SK-N-SH treated with all-trans-retinoic acid at 6 μM for 48 hours (cell line): Measurements from ENCODE around the gene C10orf143.
"Not testable (repeated sequence)": the region's sequence is repeated elsewhere in the genome, so short reads cannot be mapped to it uniquely, and the experiment has no call there.

Experiments used
- ATAC-seq: fragments of 200-7000 bp; cut with Tn5 transposase; 3 replicates; pipeline ENCODE4 v1.9.1; 2020; ENCODE audit warnings: mild to moderate bottlenecking, moderate library complexity
- ARNTL ChIP-seq: fragments of 450-650 bp; formaldehyde crosslinking; IDR thresholded peaks from 2 replicates; pipeline ENCODE4 v1.5.0; 2020; ENCODE audit warnings: low read depth, mild to moderate bottlenecking, moderate library complexity, borderline replicate concordance
- BACH2 ChIP-seq: fragments of 250-450 bp; sonication (Bioruptor Pico); IDR thresholded peaks from 2 replicates; pipeline ENCODE4 v1.9.0; 2021; ENCODE audit warnings: mild to moderate bottlenecking, borderline replicate concordance
- CSDC2 ChIP-seq: fragments of 250-450 bp; sonication (Bioruptor Pico); IDR thresholded peaks from 2 replicates; pipeline ENCODE4 v1.5.0; 2020; ENCODE audit warnings: mild to moderate bottlenecking, moderate library complexity
- ESRRG ChIP-seq: fragments of 250-450 bp; sonication (Bioruptor Pico); IDR thresholded peaks from 2 replicates; pipeline ENCODE4 v1.6.1; 2021; ENCODE audit warnings: mild to moderate bottlenecking
- ISL1 ChIP-seq: fragments of 250-450 bp; sonication (Bioruptor Pico); IDR thresholded peaks from 2 replicates; pipeline ENCODE4 v2.1.2; 2022; ENCODE audit warnings: mild to moderate bottlenecking, moderate library complexity
- POU6F1 ChIP-seq: fragments of 250-450 bp; sonication (Bioruptor Pico); IDR thresholded peaks from 2 replicates; pipeline ENCODE4 v1.8.0; 2021; ENCODE audit warnings: low read depth, mild to moderate bottlenecking, moderate library complexity, borderline replicate concordance
- PPARA ChIP-seq: fragments of 250-450 bp; sonication (Bioruptor Pico); IDR thresholded peaks from 2 replicates; pipeline ENCODE4 v1.5.0; 2020; ENCODE audit warnings: mild to moderate bottlenecking, borderline replicate concordance
- RARB ChIP-seq: fragments of 250-450 bp; sonication (Bioruptor Pico); IDR thresholded peaks from 2 replicates; pipeline ENCODE4 v1.8.0; 2021; ENCODE audit warnings: mild to moderate bottlenecking, moderate library complexity
- SNAI2 ChIP-seq: fragments of 250-450 bp; sonication (Bioruptor Pico); IDR thresholded peaks from 2 replicates; pipeline ENCODE4 v1.5.0; 2020; ENCODE audit warnings: mild to moderate bottlenecking, moderate library complexity
- TCF4 ChIP-seq: fragments of 250-450 bp; sonication (Bioruptor Pico); IDR thresholded peaks from 2 replicates; pipeline ENCODE4 v1.8.0; 2021; ENCODE audit warnings: mild to moderate bottlenecking, moderate library complexity, borderline replicate concordance
- ZC3H10 ChIP-seq: fragments of 250-450 bp; sonication (Bioruptor Pico); IDR thresholded peaks from 2 replicates; pipeline ENCODE4 v1.5.1; 2021; ENCODE audit warnings: mild to moderate bottlenecking, moderate library complexity
- ZFP3 ChIP-seq: fragments of 250-450 bp; sonication (Bioruptor Pico); IDR thresholded peaks from 2 replicates; pipeline ENCODE4 v1.5.0; 2020; ENCODE audit warnings: mild to moderate bottlenecking, moderate library complexity
- ZFP30 ChIP-seq: fragments of 450-650 bp; formaldehyde crosslinking; IDR thresholded peaks from 2 replicates; pipeline ENCODE4 v1.5.0; 2022; ENCODE audit warnings: mild to moderate bottlenecking, moderate library complexity
- ZNF565 ChIP-seq: fragments of 450-650 bp; formaldehyde crosslinking; conservative IDR thresholded peaks from 2 replicates; pipeline ENCODE4 v1.5.0; 2020; ENCODE audit warnings: low read depth, mild to moderate bottlenecking, moderate library complexity
- ZNF70 ChIP-seq: fragments of 450-650 bp; formaldehyde crosslinking; IDR thresholded peaks from 2 replicates; pipeline ENCODE4 v1.5.0; 2020; ENCODE audit warnings: mild to moderate bottlenecking, moderate library complexity
- ZNF8 ChIP-seq: fragments of 450-650 bp; formaldehyde crosslinking; IDR thresholded peaks from 2 replicates; pipeline ENCODE4 v1.5.0; 2020; ENCODE audit warnings: mild to moderate bottlenecking, moderate library complexity
- TF ChIP-seq, protein P1 (sequence below): fragments of 250-450 bp; sonication (Bioruptor Pico); IDR thresholded peaks from 2 replicates; pipeline ENCODE4 v1.5.1; 2020; ENCODE audit warnings: low read depth, mild to moderate bottlenecking, moderate library complexity
- TF ChIP-seq, protein P2 (sequence below): fragments of 250-450 bp; sonication (Bioruptor Pico); IDR thresholded peaks from 2 replicates; pipeline ENCODE4 v1.5.0; 2020; ENCODE audit warnings: mild to moderate bottlenecking, moderate library complexity
- TF ChIP-seq, protein P3 (sequence below): fragments of 250-450 bp; sonication (Bioruptor Pico); IDR thresholded peaks from 2 replicates; pipeline ENCODE4 v1.5.1; 2021; ENCODE audit warnings: mild to moderate bottlenecking, moderate library complexity

The C10orf143 gene

DNA sequence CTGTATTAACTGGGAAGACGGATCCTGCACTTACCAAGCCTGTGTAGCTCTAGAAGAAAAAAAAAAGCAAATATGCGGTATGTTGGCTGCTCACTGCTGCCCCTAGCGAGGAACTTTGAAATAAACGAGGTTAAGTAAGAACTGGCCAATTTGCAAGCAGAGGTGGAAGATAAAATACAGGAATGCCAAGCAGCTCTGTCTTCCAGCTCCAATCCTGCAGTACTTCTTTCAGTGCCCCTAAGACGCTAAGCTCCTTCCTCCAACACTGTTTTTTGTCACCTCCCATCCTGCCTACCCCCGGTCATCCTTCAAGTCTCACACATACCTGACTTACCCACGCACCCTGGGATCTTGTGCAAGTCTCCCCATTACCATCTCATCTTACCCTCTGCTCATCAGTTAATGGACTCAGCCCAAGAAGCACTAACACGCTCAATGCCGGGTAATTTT lies 809 bp downstream of the C10orf143 start:
- TF ChIP-seq BACH2 (CRISPR knock-in tag) (no peak), ARNTL (CRISPR knock-in tag) (no peak), POU6F1 (no peak), ZNF565 (no peak), CSDC2 (CRISPR knock-in tag) (no peak), ZNF70 (CRISPR knock-in tag) (no peak), SNAI2 (CRISPR knock-in tag) (no peak), TCF4 (no peak), ZFP30 (CRISPR knock-in tag) (no peak), ESRRG (CRISPR knock-in tag) (no peak)
- TF ChIP-seq, protein P1, sequence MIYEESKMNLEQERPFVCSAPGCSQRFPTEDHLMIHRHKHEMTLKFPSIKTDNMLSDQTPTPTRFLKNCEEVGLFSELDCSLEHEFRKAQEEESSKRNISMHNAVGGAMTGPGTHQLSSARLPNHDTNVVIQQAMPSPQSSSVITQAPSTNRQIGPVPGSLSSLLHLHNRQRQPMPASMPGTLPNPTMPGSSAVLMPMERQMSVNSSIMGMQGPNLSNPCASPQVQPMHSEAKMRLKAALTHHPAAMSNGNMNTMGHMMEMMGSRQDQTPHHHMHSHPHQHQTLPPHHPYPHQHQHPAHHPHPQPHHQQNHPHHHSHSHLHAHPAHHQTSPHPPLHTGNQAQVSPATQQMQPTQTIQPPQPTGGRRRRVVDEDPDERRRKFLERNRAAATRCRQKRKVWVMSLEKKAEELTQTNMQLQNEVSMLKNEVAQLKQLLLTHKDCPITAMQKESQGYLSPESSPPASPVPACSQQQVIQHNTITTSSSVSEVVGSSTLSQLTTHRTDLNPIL (CRISPR knock-in tag): no peak
- TF ChIP-seq, protein P2, sequence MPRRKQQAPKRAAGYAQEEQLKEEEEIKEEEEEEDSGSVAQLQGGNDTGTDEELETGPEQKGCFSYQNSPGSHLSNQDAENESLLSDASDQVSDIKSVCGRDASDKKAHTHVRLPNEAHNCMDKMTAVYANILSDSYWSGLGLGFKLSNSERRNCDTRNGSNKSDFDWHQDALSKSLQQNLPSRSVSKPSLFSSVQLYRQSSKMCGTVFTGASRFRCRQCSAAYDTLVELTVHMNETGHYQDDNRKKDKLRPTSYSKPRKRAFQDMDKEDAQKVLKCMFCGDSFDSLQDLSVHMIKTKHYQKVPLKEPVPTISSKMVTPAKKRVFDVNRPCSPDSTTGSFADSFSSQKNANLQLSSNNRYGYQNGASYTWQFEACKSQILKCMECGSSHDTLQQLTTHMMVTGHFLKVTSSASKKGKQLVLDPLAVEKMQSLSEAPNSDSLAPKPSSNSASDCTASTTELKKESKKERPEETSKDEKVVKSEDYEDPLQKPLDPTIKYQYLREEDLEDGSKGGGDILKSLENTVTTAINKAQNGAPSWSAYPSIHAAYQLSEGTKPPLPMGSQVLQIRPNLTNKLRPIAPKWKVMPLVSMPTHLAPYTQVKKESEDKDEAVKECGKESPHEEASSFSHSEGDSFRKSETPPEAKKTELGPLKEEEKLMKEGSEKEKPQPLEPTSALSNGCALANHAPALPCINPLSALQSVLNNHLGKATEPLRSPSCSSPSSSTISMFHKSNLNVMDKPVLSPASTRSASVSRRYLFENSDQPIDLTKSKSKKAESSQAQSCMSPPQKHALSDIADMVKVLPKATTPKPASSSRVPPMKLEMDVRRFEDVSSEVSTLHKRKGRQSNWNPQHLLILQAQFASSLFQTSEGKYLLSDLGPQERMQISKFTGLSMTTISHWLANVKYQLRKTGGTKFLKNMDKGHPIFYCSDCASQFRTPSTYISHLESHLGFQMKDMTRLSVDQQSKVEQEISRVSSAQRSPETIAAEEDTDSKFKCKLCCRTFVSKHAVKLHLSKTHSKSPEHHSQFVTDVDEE (CRISPR knock-in tag): no peak
- TF ChIP-seq, all 23 proteins: peak for 0
- peak; percentile 35 for ATAC-seq

- TF ChIP-seq, protein P1 (CRISPR knock-in tag): no peak
- TF ChIP-seq ESRRG (CRISPR knock-in tag): no peak
- no peak for ATAC-seq
These were observed 1.6 kb downstream of the C10orf143 start for GRCh38 chr10:130108934-130109604.

- ATAC-seq: not testable (repeated sequence)
These were observed 2.5 kb downstream of the C10orf143 start for GRCh38 chr10:130108146-130108545.

DNA sequence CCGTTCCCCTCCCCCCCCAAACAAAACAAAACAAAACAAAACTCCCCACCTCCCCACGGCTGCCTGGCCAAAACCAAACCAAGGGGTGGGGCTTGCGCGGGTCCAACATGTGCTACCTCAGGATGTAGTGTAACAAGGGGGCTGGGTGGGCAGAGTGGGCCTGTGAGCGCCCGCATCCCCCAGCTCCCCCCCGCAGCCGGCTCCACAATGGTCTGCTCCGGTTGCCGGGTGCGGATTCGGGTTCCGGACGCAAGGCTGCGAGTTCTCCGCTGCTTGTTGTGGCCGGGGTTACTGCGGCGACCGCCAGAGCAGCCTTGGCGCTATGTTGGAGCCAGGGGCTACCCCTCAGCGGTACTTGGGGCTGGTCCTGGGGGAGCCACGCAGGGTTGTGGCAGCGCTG lies 4.9 kb downstream of the C10orf143 start:
- TF ChIP-seq, protein P2 (CRISPR knock-in tag): no peak
- no peak for TF ChIP-seq RARB (CRISPR knock-in tag)
- TF ChIP-seq ZC3H10 (CRISPR knock-in tag): no peak
- TF ChIP-seq PPARA (CRISPR knock-in tag): no peak
- TF ChIP-seq TCF4: no peak

DNA sequence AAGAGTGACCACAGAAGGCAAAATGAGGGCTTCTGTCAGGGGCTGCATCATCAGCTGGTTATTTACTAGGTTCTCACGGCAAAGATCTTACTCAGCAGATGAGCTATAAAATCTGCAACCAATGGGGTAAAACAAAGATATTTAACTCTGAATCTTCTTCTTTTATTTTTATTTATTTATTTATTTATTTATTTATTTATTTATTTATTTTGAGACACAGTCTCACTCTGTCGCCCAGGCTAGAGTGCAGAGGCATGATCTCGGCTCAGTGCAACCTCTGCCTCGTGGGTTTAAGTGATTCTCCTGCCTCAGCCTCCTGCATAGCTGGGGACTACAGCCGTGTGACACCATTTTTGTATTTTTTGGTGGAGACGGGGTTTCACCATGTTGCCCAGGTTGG lies 11.3 kb downstream of the C10orf143 start:
- TF ChIP-seq ARNTL (CRISPR knock-in tag): no peak
- TF ChIP-seq ZFP3 (CRISPR knock-in tag): no peak
- TF ChIP-seq, protein P1 (CRISPR knock-in tag): no peak
- no peak for TF ChIP-seq ZNF8 (CRISPR knock-in tag)
- no peak for TF ChIP-seq SNAI2 (CRISPR knock-in tag)
- no peak for TF ChIP-seq POU6F1
- TF ChIP-seq, protein P3, sequence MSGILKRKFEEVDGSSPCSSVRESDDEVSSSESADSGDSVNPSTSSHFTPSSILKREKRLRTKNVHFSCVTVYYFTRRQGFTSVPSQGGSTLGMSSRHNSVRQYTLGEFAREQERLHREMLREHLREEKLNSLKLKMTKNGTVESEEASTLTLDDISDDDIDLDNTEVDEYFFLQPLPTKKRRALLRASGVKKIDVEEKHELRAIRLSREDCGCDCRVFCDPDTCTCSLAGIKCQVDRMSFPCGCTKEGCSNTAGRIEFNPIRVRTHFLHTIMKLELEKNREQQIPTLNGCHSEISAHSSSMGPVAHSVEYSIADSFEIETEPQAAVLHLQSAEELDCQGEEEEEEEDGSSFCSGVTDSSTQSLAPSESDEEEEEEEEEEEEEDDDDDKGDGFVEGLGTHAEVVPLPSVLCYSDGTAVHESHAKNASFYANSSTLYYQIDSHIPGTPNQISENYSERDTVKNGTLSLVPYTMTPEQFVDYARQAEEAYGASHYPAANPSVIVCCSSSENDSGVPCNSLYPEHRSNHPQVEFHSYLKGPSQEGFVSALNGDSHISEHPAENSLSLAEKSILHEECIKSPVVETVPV (CRISPR knock-in tag): no peak
- TF ChIP-seq ISL1 (CRISPR knock-in tag): no peak
- no peak for ATAC-seq

More for the DNA sequence above, 4.9 kb downstream of the C10orf143 start:
- ATAC-seq: no peak
